Uterus (tissue), 2 donors: Measurements from ENCODE around the gene SCAPER.

Experiments
- CTCF ChIP-seq, 4 experiments: fragments of 200-600 bp in 2 of 4; fragments of 450-650 bp in 2 of 4; sonication (generic) in 2 of 4; IDR thresholded peaks; one replicate each; pipeline ENCODE4 v1.5.1; 2016 to 2019; ENCODE audit warnings: antibody characterized with exemption in 4 of 4, mild to moderate bottlenecking in 2 of 4, moderate library complexity in 1 of 4
- POLR2A ChIP-seq, 2 donors: fragments of 450-650 bp; IDR thresholded peaks; one replicate each; pipeline ENCODE4 v1.6.1; 2016; ENCODE audit warnings: antibody characterized with exemption in 2 of 2, mild to moderate bottlenecking in 1 of 2, moderate library complexity in 1 of 2

DNA sequence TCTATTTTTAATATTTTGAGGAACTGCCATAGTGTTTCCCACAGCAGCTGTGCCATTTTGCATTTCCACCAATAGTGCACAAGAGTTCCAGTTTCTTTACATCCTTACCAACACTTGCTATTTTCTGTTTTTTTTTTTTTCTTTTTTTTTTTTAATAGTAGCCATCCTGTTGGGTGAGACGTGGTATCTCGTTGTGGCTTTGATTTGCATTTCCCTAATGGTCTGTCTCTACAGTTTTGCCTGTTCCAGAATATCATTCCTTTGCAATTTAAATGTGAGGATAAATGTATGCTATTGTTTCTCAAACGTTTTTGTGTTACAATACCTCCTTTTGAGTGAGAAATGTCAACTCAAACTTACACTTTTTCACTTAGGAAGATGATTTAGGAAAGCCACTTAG, 48.8 kb upstream of the SCAPER start:
- TF ChIP-seq CTCF (IDR thresholded peaks at IDR 0.05) (no peak), POLR2A (IDR thresholded peaks at IDR 0.05) (no peak)
